GM12874 (cell line): Measurements from ENCODE around the gene FAM163A.

Experiments used
- TF ChIP-seq, protein P1 (sequence below): IDR thresholded peaks from 2 replicates; pipeline ENCODE4 v1.5.1; 2011; ENCODE audit warnings: low read depth, mild to moderate bottlenecking, control low read depth, low read length, moderate library complexity; ENCODE audit not compliant: insufficient read depth

Gene FAM163A

GRCh38 chr1:179744401-179745130 is 1.5 kb downstream of the FAM163A start:
- TF ChIP-seq, protein P1, sequence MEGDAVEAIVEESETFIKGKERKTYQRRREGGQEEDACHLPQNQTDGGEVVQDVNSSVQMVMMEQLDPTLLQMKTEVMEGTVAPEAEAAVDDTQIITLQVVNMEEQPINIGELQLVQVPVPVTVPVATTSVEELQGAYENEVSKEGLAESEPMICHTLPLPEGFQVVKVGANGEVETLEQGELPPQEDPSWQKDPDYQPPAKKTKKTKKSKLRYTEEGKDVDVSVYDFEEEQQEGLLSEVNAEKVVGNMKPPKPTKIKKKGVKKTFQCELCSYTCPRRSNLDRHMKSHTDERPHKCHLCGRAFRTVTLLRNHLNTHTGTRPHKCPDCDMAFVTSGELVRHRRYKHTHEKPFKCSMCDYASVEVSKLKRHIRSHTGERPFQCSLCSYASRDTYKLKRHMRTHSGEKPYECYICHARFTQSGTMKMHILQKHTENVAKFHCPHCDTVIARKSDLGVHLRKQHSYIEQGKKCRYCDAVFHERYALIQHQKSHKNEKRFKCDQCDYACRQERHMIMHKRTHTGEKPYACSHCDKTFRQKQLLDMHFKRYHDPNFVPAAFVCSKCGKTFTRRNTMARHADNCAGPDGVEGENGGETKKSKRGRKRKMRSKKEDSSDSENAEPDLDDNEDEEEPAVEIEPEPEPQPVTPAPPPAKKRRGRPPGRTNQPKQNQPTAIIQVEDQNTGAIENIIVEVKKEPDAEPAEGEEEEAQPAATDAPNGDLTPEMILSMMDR, result no peak

- TF ChIP-seq, protein P1, result no peak
These were observed 2.1 kb downstream of the FAM163A start for GRCh38 chr1:179745131-179745611.

GRCh38 chr1:179745743-179746142 is 2.7 kb downstream of the FAM163A start:
- TF ChIP-seq, protein P1, result no peak

GRCh38 chr1:179747611-179748010 is 4.5 kb downstream of the FAM163A start:
- TF ChIP-seq, protein P1, result no peak

- TF ChIP-seq, protein P1, result no peak
These were observed 5.7 kb downstream of the FAM163A start for GRCh38 chr1:179748772-179749171.

GRCh38 chr1:179750630-179751029 is 7.5 kb downstream of the FAM163A start:
- TF ChIP-seq, protein P1, result no peak

DNA sequence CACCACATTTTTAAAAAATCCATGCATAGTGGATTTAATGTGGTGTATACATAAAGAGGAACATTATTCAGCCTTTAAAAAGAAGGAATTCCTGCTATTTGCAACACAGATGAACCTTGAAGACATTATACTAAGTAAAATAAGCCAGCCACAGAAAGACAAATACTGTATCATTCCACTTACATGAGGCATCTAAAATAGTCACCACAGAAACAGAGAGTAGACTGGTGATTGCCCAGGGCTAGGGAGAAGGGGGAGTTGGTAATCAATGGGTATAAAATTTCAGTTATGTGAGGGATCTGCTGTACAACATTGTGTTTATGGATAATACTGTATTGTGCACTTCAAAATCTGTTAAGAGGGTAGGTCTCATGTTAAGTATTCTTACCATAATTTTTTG is 10.0 kb downstream of the FAM163A start:
- TF ChIP-seq, protein P1, result no peak
